HepG2 (cell line): ENCODE measurements around the gene GEMIN2. TPM values are rescaled to one million over a fixed set of nuclear protein-coding genes. Genes with fewer than 3 reads are reported as not detected.

Experiments
- FIP1L1 ChIP-seq: fragments of 200-400 bp; formaldehyde crosslinking; IDR thresholded peaks from 2 replicates; pipeline ENCODE4 v1.6.1; 2018; ENCODE audit warnings: low read depth, mild to moderate bottlenecking, low read length, moderate library complexity, borderline replicate concordance; ENCODE audit not compliant: insufficient read depth
- HNRNPK ChIP-seq: fragments of 200-400 bp; formaldehyde crosslinking; IDR thresholded peaks from 2 replicates; pipeline ENCODE4 v1.6.1; 2018; ENCODE audit warnings: low read length, low read depth, moderate library complexity, mild to moderate bottlenecking; ENCODE audit not compliant: poor library complexity, severe bottlenecking
- IRF2 ChIP-seq: IDR thresholded peaks from 2 replicates; pipeline ENCODE4 v1.6.1; 2018; ENCODE audit warnings: missing genetic modification reagents, missing compliant biosample characterization
- KLF12 ChIP-seq: sonication (generic); formaldehyde crosslinking; IDR thresholded peaks from 2 replicates; pipeline ENCODE4 v1.4.0; 2020; ENCODE audit warnings: missing genetic modification reagents, borderline replicate concordance
- KLF16 ChIP-seq, 2 experiments: sonication (generic) in 1 of 2; formaldehyde crosslinking in 1 of 2; IDR thresholded peaks; 2 replicates each; pipeline versions ENCODE4 v1.6.1 to v1.8.0; 2016 to 2023; ENCODE audit warnings: missing genetic modification reagents in 2 of 2, missing compliant biosample characterization in 1 of 2
- PPARG ChIP-seq: conservative IDR thresholded peaks from 2 replicates; pipeline ENCODE4 v1.6.1; 2016; ENCODE audit warnings: missing biosample characterization, missing genetic modification reagents
- SAP130 ChIP-seq: IDR thresholded peaks from 2 replicates; pipeline ENCODE4 v1.6.1; 2016; ENCODE audit warnings: low read depth
- SMAD3 ChIP-seq: sonication (generic); formaldehyde crosslinking; IDR thresholded peaks from 2 replicates; pipeline ENCODE4 v1.4.0; 2020; ENCODE audit warnings: missing genetic modification reagents
- SOX13 ChIP-seq, 3 experiments: fragments of 450-650 bp in 1 of 3; sonication (generic) in 1 of 3; formaldehyde crosslinking in 1 of 3; IDR thresholded peaks in 2 of 3; conservative IDR thresholded peaks in 1 of 3; 2 replicates each; pipeline versions ENCODE4 v1.5.0 to v1.6.1; 2016 to 2020; ENCODE audit warnings: antibody characterized with exemption in 1 of 3, mild to moderate bottlenecking in 1 of 3, missing compliant biosample characterization in 1 of 3, missing genetic modification reagents in 1 of 3, moderate library complexity in 1 of 3
- SRF ChIP-seq: IDR thresholded peaks from 2 replicates; pipeline ENCODE4 v1.6.1; 2011; ENCODE audit warnings: mild to moderate bottlenecking, low read depth, low read length, moderate library complexity
- SYNCRIP ChIP-seq: fragments of 200-400 bp; formaldehyde crosslinking; IDR thresholded peaks from 2 replicates; pipeline ENCODE4 v1.6.1; 2018; ENCODE audit warnings: mild to moderate bottlenecking, low read depth, low read length; ENCODE audit not compliant: insufficient read depth
- ZNF501 ChIP-seq: sonication (generic); formaldehyde crosslinking; IDR thresholded peaks from 2 replicates; pipeline ENCODE4 v1.5.1; 2020; ENCODE audit warnings: mild to moderate bottlenecking, moderate library complexity, missing genetic modification reagents
- ZNF558 ChIP-seq: sonication (generic); formaldehyde crosslinking; IDR thresholded peaks from 2 replicates; pipeline ENCODE4 v1.9.0; 2022; ENCODE audit warnings: mild to moderate bottlenecking, missing genetic modification reagents, borderline replicate concordance
- ZNF703 ChIP-seq: sonication (generic); formaldehyde crosslinking; IDR thresholded peaks from 2 replicates; pipeline ENCODE4 v1.5.1; 2020; ENCODE audit warnings: missing genetic modification reagents, mild to moderate bottlenecking, moderate library complexity, borderline replicate concordance
- ZNF746 ChIP-seq: sonication (generic); formaldehyde crosslinking; IDR thresholded peaks from 2 replicates; pipeline ENCODE4 v1.8.0; 2022; ENCODE audit warnings: mild to moderate bottlenecking, missing genetic modification reagents
- ZNF776 ChIP-seq: sonication (generic); formaldehyde crosslinking; IDR thresholded peaks from 2 replicates; pipeline ENCODE4 v1.4.0; 2020; ENCODE audit warnings: mild to moderate bottlenecking, missing genetic modification reagents
- polyA plus RNA-seq, 8 experiments: library from polyadenylated mRNA; depleted of rRNA in 3 of 8; stranded (reverse) in 7 of 8; unstranded in 1 of 8; fragments of >200 nt; fragmentation: Illumina TruSeq in 4 of 8; extraction: Trizol in 4 of 8; gene quantifications; 2 replicates each; pipeline versions ENCODE4 v1.2.1 to v1.2.3, GENCODE V29; 2011 to 2016; ENCODE audit warnings: low read depth in 4 of 8, missing spikeins in 1 of 8, mixed read lengths in 1 of 8; ENCODE audit not compliant: insufficient read depth in 1 of 8
- total RNA-seq, 5 experiments: library from RNA; depleted of rRNA; stranded (reverse); fragments of >200 nt; fragmentation: Illumina TruSeq; extraction: Trizol; gene quantifications; 2 replicates each; pipeline ENCODE4 v1.2.3, GENCODE V29; 2016; ENCODE audit warnings: low read depth in 1 of 5
- TF ChIP-seq, protein P1 (sequence below): sonication (generic); formaldehyde crosslinking; IDR thresholded peaks from 2 replicates; pipeline ENCODE4 v1.4.0; 2020; ENCODE audit warnings: missing genetic modification reagents, mild to moderate bottlenecking, borderline replicate concordance
- TF ChIP-seq, protein P2 (sequence below): sonication (generic); formaldehyde crosslinking; IDR thresholded peaks from 2 replicates; pipeline ENCODE4 v1.4.0; 2020; ENCODE audit warnings: missing genetic modification reagents; ENCODE audit errors: not compliant biosample characterization
- TF ChIP-seq, protein P3 (sequence below): sonication (generic); formaldehyde crosslinking; conservative IDR thresholded peaks from 2 replicates; pipeline ENCODE4 v1.8.0; 2022; ENCODE audit warnings: mild to moderate bottlenecking, moderate library complexity, missing genetic modification reagents
- TF ChIP-seq, protein P4 (sequence below): sonication (generic); formaldehyde crosslinking; IDR thresholded peaks from 2 replicates; pipeline ENCODE4 v1.5.0; 2020; ENCODE audit warnings: missing genetic modification reagents
- TF ChIP-seq, protein P5 (sequence below), 2 experiments: sonication (generic) in 1 of 2; formaldehyde crosslinking in 1 of 2; IDR thresholded peaks; 2 replicates each; pipeline versions ENCODE4 v1.4.0 to v1.6.1; 2018 to 2020; ENCODE audit warnings: missing genetic modification reagents in 2 of 2, borderline replicate concordance in 1 of 2, low read depth in 1 of 2, mild to moderate bottlenecking in 1 of 2, missing biosample characterization in 1 of 2

The GEMIN2 gene
- total and polyA plus RNA-seq, 2 of the 13 experiments (the other 11 are each of a cell fraction or from before 2014, with no cell fraction given), result 54.8 to 110 TPM

DNA sequence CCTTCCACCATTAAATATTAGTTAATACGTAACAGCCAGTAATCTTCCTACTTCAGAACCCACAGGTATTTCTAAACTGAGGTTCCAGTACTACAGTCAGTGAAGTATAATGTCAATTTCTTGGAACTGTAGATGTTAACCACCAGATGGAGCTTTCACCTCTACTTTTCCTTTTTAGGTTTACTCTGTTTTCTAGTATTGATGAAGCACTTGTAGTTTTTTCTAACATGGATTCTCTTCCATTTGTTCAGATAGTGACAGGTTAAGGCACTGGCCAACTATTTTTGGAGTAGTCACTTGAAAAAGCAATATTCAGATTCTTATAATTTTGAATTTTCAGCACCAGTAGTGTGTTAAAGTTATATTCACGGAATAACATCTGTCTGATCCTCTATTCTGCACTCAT is 6.5 kb upstream of the GEMIN2 start (continued):
- TF ChIP-seq, protein P1, sequence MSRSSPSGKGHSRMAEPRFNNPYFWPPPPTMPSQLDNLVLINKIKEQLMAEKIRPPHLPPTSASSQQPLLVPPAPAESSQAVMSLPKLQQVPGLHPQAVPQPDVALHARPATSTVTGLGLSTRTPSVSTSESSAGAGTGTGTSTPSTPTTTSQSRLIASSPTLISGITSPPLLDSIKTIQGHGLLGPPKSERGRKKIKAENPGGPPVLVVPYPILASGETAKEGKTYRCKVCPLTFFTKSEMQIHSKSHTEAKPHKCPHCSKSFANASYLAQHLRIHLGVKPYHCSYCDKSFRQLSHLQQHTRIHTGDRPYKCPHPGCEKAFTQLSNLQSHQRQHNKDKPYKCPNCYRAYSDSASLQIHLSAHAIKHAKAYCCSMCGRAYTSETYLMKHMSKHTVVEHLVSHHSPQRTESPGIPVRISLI (CRISPR knock-in tag), result peak; percentile 70; the same call in 1 of the 2 replicates
- TF ChIP-seq SRF (peak; percentile 81), IRF2 (CRISPR knock-in tag) (peak; percentile 31; the same call in 1 of the 2 replicates), KLF12 (CRISPR knock-in tag) (no peak), ZNF558 (CRISPR knock-in tag) (no peak), ZNF746 (CRISPR knock-in tag) (no peak), SAP130 (peak; percentile 56), ZNF501 (CRISPR knock-in tag) (no peak), SOX13 (IDR thresholded peaks at IDR 0.05) (no peak), SOX13 (CRISPR knock-in tag; conservative IDR thresholded peaks at IDR 0.05 in 1 of 2, IDR thresholded peaks at IDR 0.05 in 1 of 2) (no peak), SYNCRIP (no peak), KLF16 (CRISPR knock-in tag; IDR thresholded peaks at IDR 0.05) (peak in 1 of 2 experiments; percentile 51; a peak in 1 of 4 replicates), ZNF703 (no peak), FIP1L1 (no peak), PPARG (CRISPR knock-in tag) (peak; percentile 61; the same call in 1 of the 2 replicates), HNRNPK (no peak), ZNF776 (CRISPR knock-in tag) (no peak), SMAD3 (CRISPR knock-in tag) (no peak; the same call in 1 of the 2 replicates)
- TF ChIP-seq, protein P2, sequence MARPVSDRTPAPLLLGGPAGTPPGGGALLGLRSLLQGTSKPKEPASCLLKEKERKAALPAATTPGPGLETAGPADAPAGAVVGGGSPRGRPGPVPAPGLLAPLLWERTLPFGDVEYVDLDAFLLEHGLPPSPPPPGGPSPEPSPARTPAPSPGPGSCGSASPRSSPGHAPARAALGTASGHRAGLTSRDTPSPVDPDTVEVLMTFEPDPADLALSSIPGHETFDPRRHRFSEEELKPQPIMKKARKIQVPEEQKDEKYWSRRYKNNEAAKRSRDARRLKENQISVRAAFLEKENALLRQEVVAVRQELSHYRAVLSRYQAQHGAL, result no peak
- TF ChIP-seq, protein P3, sequence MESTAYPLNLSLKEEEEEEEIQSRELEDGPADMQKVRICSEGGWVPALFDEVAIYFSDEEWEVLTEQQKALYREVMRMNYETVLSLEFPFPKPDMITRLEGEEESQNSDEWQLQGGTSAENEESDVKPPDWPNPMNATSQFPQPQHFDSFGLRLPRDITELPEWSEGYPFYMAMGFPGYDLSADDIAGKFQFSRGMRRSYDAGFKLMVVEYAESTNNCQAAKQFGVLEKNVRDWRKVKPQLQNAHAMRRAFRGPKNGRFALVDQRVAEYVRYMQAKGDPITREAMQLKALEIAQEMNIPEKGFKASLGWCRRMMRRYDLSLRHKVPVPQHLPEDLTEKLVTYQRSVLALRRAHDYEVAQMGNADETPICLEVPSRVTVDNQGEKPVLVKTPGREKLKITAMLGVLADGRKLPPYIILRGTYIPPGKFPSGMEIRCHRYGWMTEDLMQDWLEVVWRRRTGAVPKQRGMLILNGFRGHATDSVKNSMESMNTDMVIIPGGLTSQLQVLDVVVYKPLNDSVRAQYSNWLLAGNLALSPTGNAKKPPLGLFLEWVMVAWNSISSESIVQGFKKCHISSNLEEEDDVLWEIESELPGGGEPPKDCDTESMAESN (CRISPR knock-in tag), result no peak
- TF ChIP-seq, protein P4, sequence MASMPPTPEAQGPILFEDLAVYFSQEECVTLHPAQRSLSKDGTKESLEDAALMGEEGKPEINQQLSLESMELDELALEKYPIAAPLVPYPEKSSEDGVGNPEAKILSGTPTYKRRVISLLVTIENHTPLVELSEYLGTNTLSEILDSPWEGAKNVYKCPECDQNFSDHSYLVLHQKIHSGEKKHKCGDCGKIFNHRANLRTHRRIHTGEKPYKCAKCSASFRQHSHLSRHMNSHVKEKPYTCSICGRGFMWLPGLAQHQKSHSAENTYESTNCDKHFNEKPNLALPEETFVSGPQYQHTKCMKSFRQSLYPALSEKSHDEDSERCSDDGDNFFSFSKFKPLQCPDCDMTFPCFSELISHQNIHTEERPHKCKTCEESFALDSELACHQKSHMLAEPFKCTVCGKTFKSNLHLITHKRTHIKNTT (CRISPR knock-in tag), result no peak
- TF ChIP-seq, protein P5, sequence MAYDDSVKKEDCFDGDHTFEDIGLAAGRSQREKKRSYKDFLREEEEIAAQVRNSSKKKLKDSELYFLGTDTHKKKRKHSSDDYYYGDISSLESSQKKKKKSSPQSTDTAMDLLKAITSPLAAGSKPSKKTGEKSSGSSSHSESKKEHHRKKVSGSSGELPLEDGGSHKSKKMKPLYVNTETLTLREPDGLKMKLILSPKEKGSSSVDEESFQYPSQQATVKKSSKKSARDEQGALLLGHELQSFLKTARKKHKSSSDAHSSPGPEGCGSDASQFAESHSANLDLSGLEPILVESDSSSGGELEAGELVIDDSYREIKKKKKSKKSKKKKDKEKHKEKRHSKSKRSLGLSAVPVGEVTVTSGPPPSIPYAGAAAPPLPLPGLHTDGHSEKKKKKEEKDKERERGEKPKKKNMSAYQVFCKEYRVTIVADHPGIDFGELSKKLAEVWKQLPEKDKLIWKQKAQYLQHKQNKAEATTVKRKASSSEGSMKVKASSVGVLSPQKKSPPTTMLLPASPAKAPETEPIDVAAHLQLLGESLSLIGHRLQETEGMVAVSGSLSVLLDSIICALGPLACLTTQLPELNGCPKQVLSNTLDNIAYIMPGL (CRISPR knock-in tag; IDR thresholded peaks at IDR 0.05; ENCODE audit: borderline replicate concordance in 1 of 2, low read depth in 1 of 2), result 0 out of 4 replicates have a peak, but pooled peaks of 1 of the 2 experiments have one; percentile 18
